Esophagus muscularis mucosa (tissue), 4 donors: ENCODE measurements around the gene IFITM2.

Experiments used
- EP300 ChIP-seq: sonication (generic); formaldehyde crosslinking; IDR thresholded peaks from one replicate; pipeline ENCODE4 v1.6.1; 2017; ENCODE audit warnings: antibody characterized with exemption
- POLR2A ChIP-seq: fragments of 450-650 bp; IDR thresholded peaks from one replicate; pipeline ENCODE4 v1.6.1; 2017; ENCODE audit warnings: antibody characterized with exemption, moderate library complexity, mild to moderate bottlenecking, low read depth
- TF ChIP-seq, protein P1 (sequence below), 3 experiments: fragments of 200-600 bp in 2 of 3; fragments of 450-650 bp in 1 of 3; sonication (generic) in 2 of 3; IDR thresholded peaks; one replicate each; pipeline ENCODE4 v1.5.1; 2017 to 2019; ENCODE audit warnings: antibody characterized with exemption in 3 of 3, mild to moderate bottlenecking in 2 of 3, moderate library complexity in 1 of 3

DNA sequence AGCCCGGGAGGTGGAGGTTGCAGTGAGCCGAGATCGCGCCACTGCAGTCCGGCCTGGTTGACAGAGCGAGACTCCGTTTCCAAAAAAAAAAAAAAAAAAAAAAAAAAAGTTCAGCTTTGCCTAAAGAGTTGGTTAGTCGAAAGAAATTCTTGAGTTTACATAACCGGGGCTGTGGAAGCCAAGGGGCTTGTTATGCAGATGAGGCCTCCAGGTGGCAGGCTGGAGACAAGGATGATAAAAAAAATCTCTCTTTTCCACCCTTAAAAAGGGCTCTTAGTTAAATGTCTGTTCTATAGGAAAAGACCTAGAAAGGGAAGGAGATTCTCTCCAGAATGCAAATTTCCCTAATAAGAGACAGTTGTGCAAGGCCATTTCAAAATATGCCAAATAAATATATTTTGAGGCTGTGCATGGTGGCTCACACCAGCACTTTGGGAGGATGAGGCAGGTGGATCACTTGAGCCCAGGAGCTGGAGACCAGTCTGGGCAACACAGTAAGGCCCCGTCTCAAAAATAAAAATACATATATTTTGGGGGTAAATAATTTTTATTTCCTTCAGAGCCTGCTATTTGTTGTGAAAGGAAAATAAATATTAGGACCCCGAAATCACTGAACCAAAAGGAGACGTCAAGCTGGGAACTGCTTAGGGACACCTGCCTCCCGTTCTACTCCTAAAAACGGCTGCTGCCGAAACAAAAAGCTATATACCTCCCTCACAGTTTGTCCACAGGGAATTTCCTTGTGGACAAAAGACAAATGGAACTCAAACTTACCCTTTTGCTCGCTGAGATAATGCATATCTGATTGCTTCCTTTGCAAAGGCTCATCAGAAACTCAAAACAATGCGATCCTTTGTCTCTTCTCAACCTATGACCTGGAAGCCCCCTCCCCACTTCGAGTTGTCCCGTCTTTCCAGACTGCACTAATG lies 2.4 kb upstream of the IFITM2 start:
- TF ChIP-seq, protein P1, sequence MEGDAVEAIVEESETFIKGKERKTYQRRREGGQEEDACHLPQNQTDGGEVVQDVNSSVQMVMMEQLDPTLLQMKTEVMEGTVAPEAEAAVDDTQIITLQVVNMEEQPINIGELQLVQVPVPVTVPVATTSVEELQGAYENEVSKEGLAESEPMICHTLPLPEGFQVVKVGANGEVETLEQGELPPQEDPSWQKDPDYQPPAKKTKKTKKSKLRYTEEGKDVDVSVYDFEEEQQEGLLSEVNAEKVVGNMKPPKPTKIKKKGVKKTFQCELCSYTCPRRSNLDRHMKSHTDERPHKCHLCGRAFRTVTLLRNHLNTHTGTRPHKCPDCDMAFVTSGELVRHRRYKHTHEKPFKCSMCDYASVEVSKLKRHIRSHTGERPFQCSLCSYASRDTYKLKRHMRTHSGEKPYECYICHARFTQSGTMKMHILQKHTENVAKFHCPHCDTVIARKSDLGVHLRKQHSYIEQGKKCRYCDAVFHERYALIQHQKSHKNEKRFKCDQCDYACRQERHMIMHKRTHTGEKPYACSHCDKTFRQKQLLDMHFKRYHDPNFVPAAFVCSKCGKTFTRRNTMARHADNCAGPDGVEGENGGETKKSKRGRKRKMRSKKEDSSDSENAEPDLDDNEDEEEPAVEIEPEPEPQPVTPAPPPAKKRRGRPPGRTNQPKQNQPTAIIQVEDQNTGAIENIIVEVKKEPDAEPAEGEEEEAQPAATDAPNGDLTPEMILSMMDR (IDR thresholded peaks at IDR 0.05): peak; percentile 72 to 88 (median 73)
- TF ChIP-seq POLR2A (no peak), EP300 (no peak)
